Glutamatergic neuron (in vitro differentiated cells): ENCODE results near the gene PPP6R2. TPM values are rescaled to one million over a fixed set of nuclear protein-coding genes. Genes with fewer than 3 reads are reported as not detected.

Source experiments
- DNase-seq: peaks from one replicate; pipeline ENCODE4 v3.0.0; 2022
- H3K27ac Mint-ChIP-seq: one replicate; pipeline ENCODE4 v1.8.0; 2020; ENCODE audit warnings: mild to moderate bottlenecking, mixed read lengths, inconsistent platforms; ENCODE audit not compliant: unreplicated experiment
- H3K27me3 Mint-ChIP-seq: one replicate; pipeline ENCODE4 v1.8.0; 2020; ENCODE audit warnings: mild to moderate bottlenecking, moderate library complexity, mixed read lengths, inconsistent platforms; ENCODE audit not compliant: unreplicated experiment
- H3K36me3 Mint-ChIP-seq: one replicate; pipeline ENCODE4 v1.8.0; 2020; ENCODE audit warnings: mild to moderate bottlenecking, mixed read lengths, inconsistent platforms; ENCODE audit not compliant: unreplicated experiment
- H3K4me1 Mint-ChIP-seq: one replicate; pipeline ENCODE4 v1.8.0; 2020; ENCODE audit warnings: mild to moderate bottlenecking, low read depth, mixed read lengths, inconsistent platforms; ENCODE audit not compliant: unreplicated experiment
- H3K4me3 Mint-ChIP-seq: one replicate; pipeline ENCODE4 v1.8.0; 2020; ENCODE audit warnings: mild to moderate bottlenecking, mixed read lengths, inconsistent platforms; ENCODE audit not compliant: unreplicated experiment
- H3K9me3 Mint-ChIP-seq: one replicate; pipeline ENCODE4 v1.8.0; 2020; ENCODE audit warnings: mild to moderate bottlenecking, moderate library complexity, mixed read lengths, inconsistent platforms; ENCODE audit not compliant: unreplicated experiment
- CTCF ChIP-seq: fragments of 200-600 bp; sonication (generic); IDR thresholded peaks from one replicate; pipeline ENCODE4 v1.5.0; 2021; ENCODE audit not compliant: partially characterized antibody, unreplicated experiment
- total RNA-seq: library from RNA; stranded (reverse); fragmentation: NEBNext Ultra II Directional; extraction: Animal tissue kit (Norgen Biotek cat#: 25700); gene quantifications from one replicate; pipeline ENCODE4 v1.2.1, GENCODE V29; 2021; ENCODE audit not compliant: unreplicated experiment

The PPP6R2 gene
- total RNA-seq, 1 donor from 2014 or later = 122 TPM

DNA sequence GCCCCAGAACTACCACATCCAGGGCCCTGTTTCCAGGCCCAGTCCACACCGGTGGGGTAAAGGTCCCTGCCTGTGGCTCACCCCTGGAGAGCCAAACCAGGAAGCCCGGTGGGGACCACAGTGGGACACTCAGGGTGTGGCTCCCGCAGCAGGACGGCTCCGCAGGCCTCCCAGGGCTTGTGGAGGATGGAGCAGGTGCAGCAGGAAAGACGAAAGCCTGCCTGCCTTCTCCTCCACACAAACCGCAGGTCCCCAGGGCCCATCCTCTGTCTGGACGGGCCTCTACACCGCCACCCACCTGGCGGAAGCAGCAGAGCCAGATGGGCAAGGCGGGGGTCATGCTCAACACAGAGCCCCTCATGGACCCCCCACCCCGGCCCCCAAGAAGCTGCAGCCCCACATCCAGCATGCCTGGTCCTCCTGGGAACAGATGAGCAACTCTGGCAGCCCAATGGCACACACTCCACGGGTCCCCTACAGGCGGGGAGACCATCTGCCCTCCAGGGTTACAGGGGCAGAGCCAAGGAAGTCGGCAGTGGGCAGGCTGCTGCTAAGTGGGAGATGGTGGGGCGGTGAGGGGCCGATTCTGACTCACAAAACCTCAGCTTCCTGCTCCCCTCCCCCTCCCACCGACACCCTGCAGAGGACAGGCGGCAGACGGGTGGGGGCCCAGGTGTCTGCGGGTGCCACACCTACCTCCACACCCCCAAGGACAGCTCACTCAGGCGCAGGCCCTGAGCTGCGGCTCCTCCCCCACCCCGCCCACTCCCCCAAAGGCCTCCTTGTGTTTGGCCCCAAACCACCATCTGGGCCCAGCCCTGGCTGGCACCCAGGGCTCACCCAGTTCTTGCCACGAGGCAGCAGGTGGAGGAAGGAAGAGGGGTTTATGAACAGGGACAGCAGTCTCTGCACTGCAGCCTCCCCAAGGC lies 126.5 kb downstream of the PPP6R2 start:
- Mint-ChIP-seq H3K4me3 (no peak overlapping the region), H3K36me3 (no peaks in the 10 kb centered on the region), H3K27ac (no peak overlapping the region), H3K27me3 (peaks cover 13% of the 10 kb centered on the region), H3K9me3 (peaks cover 9% of the 10 kb centered on the region), H3K4me1 (peaks cover 22% of the 10 kb centered on the region)
- TF ChIP-seq CTCF = no peak
- DNase-seq = peak; percentile 63

DNA sequence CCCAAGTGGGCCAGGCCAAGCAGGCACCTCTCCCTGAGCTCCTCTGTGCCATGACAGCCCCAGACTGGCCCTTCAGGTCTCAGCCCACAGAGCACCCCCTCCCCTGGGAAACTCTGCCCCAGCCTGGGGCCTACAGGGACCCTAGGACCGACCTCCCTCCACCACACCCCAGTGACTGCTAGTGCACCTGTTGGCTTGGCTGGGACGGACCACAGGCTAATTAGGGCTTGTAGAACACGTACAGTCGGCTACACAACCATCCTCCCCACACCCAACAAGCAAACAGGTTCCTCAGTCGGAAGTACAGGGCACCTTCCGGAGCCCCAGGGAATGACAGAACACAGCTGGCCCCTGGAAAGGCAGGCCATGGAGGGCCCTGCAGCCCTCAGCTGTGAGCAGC lies 127.4 kb downstream of the PPP6R2 start:
- peaks cover 25% of the 10 kb centered on the region for H3K4me1 Mint-ChIP-seq
- no peak for DNase-seq
- peak overlapping the region; percentile 38 for H3K4me3 Mint-ChIP-seq
- peaks cover 9% of the 10 kb centered on the region for H3K9me3 Mint-ChIP-seq
- no peak for TF ChIP-seq CTCF
- peak overlapping the region; percentile 66 for H3K27ac Mint-ChIP-seq
- no peaks in the 10 kb centered on the region for H3K36me3 Mint-ChIP-seq
- H3K27me3 Mint-ChIP-seq = peaks cover 14% of the 10 kb centered on the region

DNA sequence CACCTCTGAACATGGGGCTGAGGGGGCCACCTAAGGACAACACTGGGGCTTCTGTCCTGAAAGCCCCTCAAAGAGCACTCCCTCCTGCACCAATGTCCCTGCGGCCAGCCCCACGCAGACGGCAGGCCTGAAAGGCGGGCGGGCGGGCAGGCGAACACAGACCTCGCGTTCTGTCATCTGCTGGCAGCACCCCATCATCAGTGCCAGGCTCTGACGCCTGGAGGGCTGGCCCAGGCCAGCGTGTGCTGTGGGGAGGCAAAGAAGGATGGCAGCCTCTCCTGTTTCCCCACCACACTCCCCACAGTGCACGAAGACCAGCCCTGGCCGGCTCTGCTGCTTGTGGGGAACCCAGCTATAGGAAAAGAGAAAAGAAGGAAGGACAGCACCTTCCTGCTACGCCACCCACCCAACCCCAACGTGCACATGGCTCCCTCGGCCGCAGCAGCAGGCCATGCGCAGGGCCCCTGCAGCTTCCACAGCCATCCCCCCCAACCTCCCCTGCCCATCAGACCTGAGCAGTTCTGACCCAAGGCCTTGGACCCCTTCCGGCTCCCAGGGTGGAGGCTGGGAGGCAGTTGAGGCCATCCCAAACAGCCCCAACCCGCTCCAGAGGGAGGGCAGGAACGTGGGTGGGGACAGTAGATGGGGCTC lies 128.2 kb downstream of the PPP6R2 start:
- Mint-ChIP-seq H3K9me3 (peaks cover 13% of the 10 kb centered on the region), H3K27ac (peak overlapping the region; percentile 22), H3K36me3 (no peaks in the 10 kb centered on the region), H3K27me3 (peaks cover 15% of the 10 kb centered on the region), H3K4me1 (peaks cover 26% of the 10 kb centered on the region), H3K4me3 (no peak overlapping the region)
- no peak for DNase-seq
- TF ChIP-seq CTCF = no peak

- Mint-ChIP-seq H3K36me3 (no peaks in the 10 kb centered on the region), H3K4me1 (peaks cover 31% of the 10 kb centered on the region), H3K27me3 (peaks cover 14% of the 10 kb centered on the region), H3K27ac (peak overlapping the region; percentile 22), H3K9me3 (peaks cover 13% of the 10 kb centered on the region), H3K4me3 (peak overlapping the region; percentile 65)
- no peak for DNase-seq
- no peak for TF ChIP-seq CTCF
Observed at GRCh38 chr22:50471962-50472361, 128.8 kb downstream of the PPP6R2 start.

DNA sequence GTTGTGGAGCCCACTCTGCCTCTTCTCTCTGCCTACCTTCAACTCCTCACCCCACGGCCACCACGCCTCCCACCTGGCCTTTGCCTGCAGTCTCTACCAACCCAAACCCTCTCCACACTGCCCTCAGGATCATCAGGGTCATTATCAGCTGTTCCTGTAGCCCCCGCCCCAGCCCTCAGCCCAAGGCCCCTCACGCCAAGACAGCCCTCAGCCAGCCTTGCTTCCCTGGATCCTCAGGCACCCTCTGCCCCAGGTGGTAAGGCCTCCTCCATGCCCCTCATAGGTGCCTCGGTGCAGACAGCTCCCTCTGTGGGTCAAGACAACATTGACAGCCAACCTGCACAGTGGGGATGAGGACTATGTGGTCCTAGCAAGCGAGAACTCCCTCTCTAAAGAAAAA lies 130.0 kb downstream of the PPP6R2 start:
- H3K27ac Mint-ChIP-seq = peak overlapping the region; percentile 90
- H3K27me3 Mint-ChIP-seq = peaks cover 16% of the 10 kb centered on the region
- H3K4me1 Mint-ChIP-seq = peaks cover 36% of the 10 kb centered on the region
- peaks cover 15% of the 10 kb centered on the region for H3K9me3 Mint-ChIP-seq
- DNase-seq = no peak
- TF ChIP-seq CTCF = peak; percentile 20
- no peaks in the 10 kb centered on the region for H3K36me3 Mint-ChIP-seq
- H3K4me3 Mint-ChIP-seq = peak overlapping the region; percentile 99
